ENCODE data around the gene ABCG2. TPM values are rescaled to one million over a fixed set of nuclear protein-coding genes. Genes with fewer than 3 reads are reported as not detected.
"Not testable (repeated sequence)": the region's sequence is repeated elsewhere in the genome, so short reads cannot be mapped to it uniquely, and the experiment has no call there.

ABCG2 gene
- total RNA-seq, 4 donors from 2014 or later, result 0.72 to 5.1 (median 2.4) TPM

DNA sequence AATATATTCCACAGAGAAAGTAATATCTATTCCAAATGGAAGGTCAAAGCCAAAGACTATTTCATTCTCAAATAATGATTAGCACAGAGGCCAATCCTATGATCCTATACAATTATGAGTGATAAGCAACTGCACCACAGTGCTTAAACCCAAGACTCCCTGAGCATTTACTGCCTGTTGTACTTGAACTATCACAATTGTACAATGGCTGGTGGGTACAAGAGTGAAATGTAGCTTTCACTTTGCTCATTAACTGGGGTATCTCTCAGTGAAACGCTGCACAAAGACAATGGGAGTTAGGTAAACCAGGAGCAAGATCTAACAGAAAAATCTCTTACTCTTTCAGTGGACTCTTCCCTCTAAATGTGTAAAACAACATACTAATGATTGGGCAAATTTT lies 24.3 kb downstream of the ABCG2 start:
- Histone ChIP-seq H3K4me3 (no peak overlapping the region), H3K9me3 (no peaks in the 10 kb centered on the region), H3K27me3 (no peaks in the 10 kb centered on the region), H3K27ac (no peak overlapping the region), H3K36me3 (no peaks in the 10 kb centered on the region), H3K4me1 (no peaks in the 10 kb centered on the region)
- WGBS, result 100% methylated on average over 1 of the region's 1 CpG
- no peak for DNase-seq (ENCODE audit: low spot score in 2 of 2)
- TF ChIP-seq POLR2AphosphoS5 (IDR thresholded peaks at IDR 0.05) (no peak), EP300 (IDR thresholded peaks at IDR 0.05) (no peak), POLR2A (IDR thresholded peaks at IDR 0.05) (no peak)
- TF ChIP-seq, protein P1, sequence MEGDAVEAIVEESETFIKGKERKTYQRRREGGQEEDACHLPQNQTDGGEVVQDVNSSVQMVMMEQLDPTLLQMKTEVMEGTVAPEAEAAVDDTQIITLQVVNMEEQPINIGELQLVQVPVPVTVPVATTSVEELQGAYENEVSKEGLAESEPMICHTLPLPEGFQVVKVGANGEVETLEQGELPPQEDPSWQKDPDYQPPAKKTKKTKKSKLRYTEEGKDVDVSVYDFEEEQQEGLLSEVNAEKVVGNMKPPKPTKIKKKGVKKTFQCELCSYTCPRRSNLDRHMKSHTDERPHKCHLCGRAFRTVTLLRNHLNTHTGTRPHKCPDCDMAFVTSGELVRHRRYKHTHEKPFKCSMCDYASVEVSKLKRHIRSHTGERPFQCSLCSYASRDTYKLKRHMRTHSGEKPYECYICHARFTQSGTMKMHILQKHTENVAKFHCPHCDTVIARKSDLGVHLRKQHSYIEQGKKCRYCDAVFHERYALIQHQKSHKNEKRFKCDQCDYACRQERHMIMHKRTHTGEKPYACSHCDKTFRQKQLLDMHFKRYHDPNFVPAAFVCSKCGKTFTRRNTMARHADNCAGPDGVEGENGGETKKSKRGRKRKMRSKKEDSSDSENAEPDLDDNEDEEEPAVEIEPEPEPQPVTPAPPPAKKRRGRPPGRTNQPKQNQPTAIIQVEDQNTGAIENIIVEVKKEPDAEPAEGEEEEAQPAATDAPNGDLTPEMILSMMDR (IDR thresholded peaks at IDR 0.05), result no peak

DNA sequence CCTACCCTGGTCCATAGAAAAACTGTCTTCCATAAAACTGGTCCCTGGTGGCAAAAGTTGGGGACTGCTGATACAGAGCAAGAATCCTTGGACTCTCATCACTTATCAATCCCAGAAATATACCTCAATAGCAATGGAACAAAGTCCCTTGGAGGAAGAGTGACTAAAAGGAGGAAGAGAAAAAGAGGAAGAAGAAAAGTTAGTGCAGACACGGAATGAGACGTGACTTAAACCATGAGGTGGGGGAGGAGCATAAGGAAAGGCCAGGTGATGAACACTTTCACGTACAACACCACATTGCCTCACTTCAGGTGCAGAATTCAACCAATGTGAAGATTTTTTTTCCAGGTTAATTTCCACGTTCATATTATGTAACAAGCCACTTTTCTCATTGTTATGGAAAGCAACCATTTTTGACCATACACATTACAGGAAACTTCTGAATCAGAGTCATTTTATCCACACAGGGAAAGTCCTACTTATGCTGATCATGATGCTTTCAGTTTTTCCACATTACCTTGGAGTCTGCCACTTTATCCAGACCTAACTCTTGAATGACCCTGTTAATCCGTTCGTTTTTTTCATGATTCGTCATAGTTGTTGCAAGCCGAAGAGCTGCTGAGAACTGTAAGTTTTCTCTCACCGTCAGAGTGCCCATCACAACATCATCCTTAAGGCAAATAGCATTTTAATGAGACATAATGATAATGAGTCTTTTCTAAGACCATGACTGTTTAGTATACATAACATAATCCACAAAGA lies 27.7 kb downstream of the ABCG2 start:
- Histone ChIP-seq H3K4me3 (no peak overlapping the region), H3K4me1 (no peaks in the 10 kb centered on the region), H3K9me3 (no peaks in the 10 kb centered on the region), H3K36me3 (no peaks in the 10 kb centered on the region), H3K27ac (no peak overlapping the region), H3K27me3 (no peaks in the 10 kb centered on the region)
- TF ChIP-seq EP300 (IDR thresholded peaks at IDR 0.05) (no peak), POLR2A (IDR thresholded peaks at IDR 0.05) (no peak), POLR2AphosphoS5 (IDR thresholded peaks at IDR 0.05) (no peak)
- TF ChIP-seq, protein P1 (IDR thresholded peaks at IDR 0.05), result no peak
- WGBS, result 92% methylated on average over 9 of the region's 9 CpGs
- DNase-seq (ENCODE audit: low spot score in 2 of 2), result no peak

DNA sequence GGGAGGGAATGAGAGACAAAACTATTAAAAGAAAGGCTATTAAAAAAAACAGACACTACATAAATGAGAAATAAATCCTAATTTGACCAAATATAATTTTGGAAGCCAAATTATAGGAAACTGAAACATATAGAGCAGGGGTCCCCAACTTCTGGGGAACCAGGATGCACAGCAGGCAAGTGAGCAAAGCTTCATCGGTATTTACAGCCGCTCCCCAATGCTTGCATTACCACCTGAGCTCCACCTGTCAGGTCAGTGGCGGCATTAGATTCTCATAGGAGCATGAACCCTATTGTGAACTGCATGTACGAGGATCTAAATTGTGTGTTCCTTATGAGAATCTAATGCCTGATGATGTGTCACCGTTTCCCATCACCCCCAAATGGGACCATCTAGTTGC lies 28.4 kb downstream of the ABCG2 start:
- 98% methylated on average over 5 of the region's 5 CpGs for WGBS
- no peak for DNase-seq (ENCODE audit: low spot score in 2 of 2)
- Histone ChIP-seq H3K4me3 (no peak overlapping the region), H3K36me3 (no peaks in the 10 kb centered on the region), H3K4me1 (no peaks in the 10 kb centered on the region), H3K9me3 (no peaks in the 10 kb centered on the region), H3K27ac (no peak overlapping the region), H3K27me3 (no peaks in the 10 kb centered on the region)
- TF ChIP-seq EP300 (IDR thresholded peaks at IDR 0.05) (no peak), POLR2A (IDR thresholded peaks at IDR 0.05) (no peak), POLR2AphosphoS5 (IDR thresholded peaks at IDR 0.05) (no peak)
- TF ChIP-seq, protein P1 (IDR thresholded peaks at IDR 0.05), result no peak

DNA sequence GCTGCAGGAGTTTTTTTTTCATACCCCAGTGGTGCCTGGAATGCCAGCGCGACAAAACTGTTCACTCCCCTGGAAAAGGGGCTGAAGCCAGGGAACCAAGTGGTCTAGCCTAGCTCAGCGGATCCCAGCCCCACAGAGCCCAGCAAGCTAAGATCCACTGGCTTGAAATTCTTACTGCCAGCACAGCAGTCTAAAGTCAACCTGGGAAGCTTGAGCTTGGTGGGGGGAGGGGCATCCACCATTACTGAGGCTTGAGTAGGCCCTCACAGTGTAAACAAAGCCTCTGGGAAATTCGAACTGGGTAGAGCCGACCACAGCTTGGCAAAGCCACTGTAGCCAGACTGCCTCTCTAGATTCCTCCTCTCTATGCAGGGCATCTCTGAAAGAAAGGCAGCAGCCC lies 36.2 kb downstream of the ABCG2 start:
- WGBS, result 98% methylated on average over 5 of the region's 5 CpGs
- H3K36me3 ChIP-seq; H3K4me1 ChIP-seq; H3K27ac ChIP-seq; H3K4me3 ChIP-seq; H3K27me3 ChIP-seq; DNase-seq (ENCODE audit: low spot score in 2 of 2): not testable (repeated sequence)
- peaks cover 11% of the 10 kb centered on the region for H3K9me3 ChIP-seq

DNA sequence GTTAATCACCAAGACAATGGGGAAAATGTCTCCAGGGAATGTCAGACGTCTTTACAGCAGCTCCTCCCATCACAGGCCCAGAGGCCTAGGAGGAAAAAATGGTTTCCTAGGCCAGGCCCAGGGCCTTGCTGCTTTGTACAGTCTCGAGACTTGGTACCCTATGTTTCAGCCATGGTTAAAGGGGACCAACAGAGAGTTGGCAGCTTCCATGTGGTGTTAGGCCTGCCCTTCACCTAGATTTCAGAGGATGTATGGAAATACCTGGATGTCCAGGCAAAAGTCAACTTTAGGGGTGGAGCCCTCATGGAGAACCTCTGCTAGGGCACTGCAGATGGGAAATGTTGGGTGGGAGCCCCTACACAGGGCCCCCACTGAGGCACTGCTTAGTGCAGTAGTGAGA lies 38.5 kb downstream of the ABCG2 start:
- DNase-seq (ENCODE audit: low spot score in 2 of 2), result no peak
- Histone ChIP-seq H3K27ac (no peak overlapping the region), H3K4me1 (no peaks in the 10 kb centered on the region), H3K36me3 (peaks cover 3% of the 10 kb centered on the region), H3K27me3 (no peaks in the 10 kb centered on the region), H3K9me3 (peaks cover 11% of the 10 kb centered on the region), H3K4me3 (no peak overlapping the region)
- 85% methylated on average over 2 of the region's 2 CpGs for WGBS
- TF ChIP-seq, protein P1 (IDR thresholded peaks at IDR 0.05), result no peak
- TF ChIP-seq EP300 (IDR thresholded peaks at IDR 0.05) (no peak), POLR2AphosphoS5 (IDR thresholded peaks at IDR 0.05) (no peak), POLR2A (IDR thresholded peaks at IDR 0.05) (no peak)

DNA sequence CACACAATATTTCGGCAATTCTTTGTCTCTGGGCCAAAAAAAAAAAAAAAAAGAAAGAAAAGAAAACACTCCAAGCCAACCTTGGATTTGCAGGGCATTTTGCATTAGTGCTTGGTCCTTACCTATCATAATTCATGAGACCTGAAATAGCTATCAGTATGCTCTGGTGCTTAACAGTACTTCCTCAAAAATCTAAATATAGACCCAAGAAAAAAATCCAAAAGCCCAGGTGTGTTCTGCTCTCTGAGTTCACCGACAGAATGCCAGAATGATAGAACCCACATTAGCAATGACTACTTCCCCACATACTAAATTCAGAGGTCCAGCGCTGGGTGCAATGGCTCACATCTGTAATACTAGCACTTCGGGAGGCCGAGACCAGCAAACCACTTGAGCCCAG lies 42.9 kb downstream of the ABCG2 start:
- H3K27ac ChIP-seq, result no peak overlapping the region
- peaks cover 3% of the 10 kb centered on the region for H3K36me3 ChIP-seq
- no peaks in the 10 kb centered on the region for H3K27me3 ChIP-seq
- DNase-seq (ENCODE audit: low spot score in 2 of 2), result no peak
- H3K4me1 ChIP-seq, result no peaks in the 10 kb centered on the region
- TF ChIP-seq EP300 (IDR thresholded peaks at IDR 0.05) (no peak), POLR2A (IDR thresholded peaks at IDR 0.05) (no peak)
- TF ChIP-seq, protein P1 (IDR thresholded peaks at IDR 0.05), result no peak
- peaks cover 10% of the 10 kb centered on the region for H3K9me3 ChIP-seq
- H3K4me3 ChIP-seq, result no peak overlapping the region
- 91% methylated on average over 5 of the region's 5 CpGs for WGBS

Data from suprapubic skin (tissue), 4 donors.